GM20000 (cell line): ENCODE results near the gene DROSHA.
A peak's percentile ranks its signal among the peaks of the same experiment; 100 is the strongest.
"Not testable (repeated sequence)": the region's sequence is repeated elsewhere in the genome, so short reads cannot be mapped to it uniquely, and the experiment has no call there.

Experiments used
- DNase-seq: peaks from one replicate; pipeline ENCODE4 v3.0.0; 2012; ENCODE audit warnings: low spot score
- CTCF ChIP-seq: IDR thresholded peaks from 2 replicates; pipeline ENCODE4 v1.5.1; 2012; ENCODE audit warnings: mild to moderate bottlenecking, control low read depth; ENCODE audit errors: extremely low read depth, missing control alignments

DROSHA gene

GRCh38 chr5:31551878-31552277, 20.0 kb upstream of the DROSHA start:
- DNase-seq = no peak
- no peak for TF ChIP-seq CTCF

GRCh38 chr5:31549114-31549513, 17.2 kb upstream of the DROSHA start:
- not testable (repeated sequence) for DNase-seq

DNA sequence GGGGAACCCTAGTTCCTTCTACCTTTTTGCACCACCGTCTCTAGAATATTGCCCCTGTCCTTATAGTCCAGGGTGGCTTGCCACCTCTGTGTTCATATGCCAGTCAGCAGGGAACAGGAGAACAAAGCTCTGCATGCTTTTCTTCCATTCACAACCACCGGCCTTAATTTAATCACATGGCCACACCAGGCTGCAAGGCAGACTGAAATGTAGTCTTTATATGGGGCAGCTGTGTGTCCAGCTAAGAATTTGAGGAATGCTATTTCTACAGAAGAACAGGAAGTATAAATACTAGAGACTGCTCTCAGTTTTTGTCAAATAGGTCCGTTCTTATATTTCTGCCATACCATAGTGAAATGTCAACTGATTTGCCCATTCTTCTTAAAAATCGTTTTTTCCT, 6.0 kb upstream of the DROSHA start:
- DNase-seq = no peak
- TF ChIP-seq CTCF = no peak

DNA sequence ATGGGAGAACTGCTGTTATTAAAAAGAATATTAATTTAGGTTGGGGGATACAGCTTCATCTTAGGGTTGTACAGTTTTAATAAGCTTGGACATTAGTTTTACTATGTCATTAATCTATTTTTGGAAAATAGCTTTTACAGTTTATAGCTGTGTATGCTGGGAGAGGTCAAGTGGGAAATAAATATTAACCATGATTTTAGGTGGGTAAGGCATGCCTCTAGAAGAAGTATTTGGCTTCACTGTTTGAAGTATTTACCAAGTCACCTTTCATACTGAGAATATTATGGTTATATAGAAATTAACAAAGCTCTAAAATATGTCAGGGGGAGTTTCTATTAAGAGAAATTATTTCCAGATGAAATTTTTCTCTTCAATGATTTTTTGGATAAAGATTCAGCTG, 5.5 kb upstream of the DROSHA start:
- DNase-seq = no peak
- no peak for TF ChIP-seq CTCF

GRCh38 chr5:31536873-31537272, 5.0 kb upstream of the DROSHA start:
- no peak for DNase-seq
- no peak for TF ChIP-seq CTCF

- no peak for TF ChIP-seq CTCF
- DNase-seq = no peak
Observed at GRCh38 chr5:31534527-31535046, 2.7 kb upstream of the DROSHA start.

- TF ChIP-seq CTCF = no peak
- DNase-seq = peak; percentile 26
Observed at GRCh38 chr5:31531543-31531887, 378 bp downstream of the DROSHA start.

GRCh38 chr5:31530541-31531265, 1.2 kb downstream of the DROSHA start:
- TF ChIP-seq CTCF = no peak
- DNase-seq = no peak
